GM10266 (cell line): ENCODE results near the gene NDUFB11.

Source experiments
- DNase-seq: peaks from one replicate; pipeline ENCODE4 v3.0.0; 2012; ENCODE audit errors: extremely low spot score
- CTCF ChIP-seq: IDR thresholded peaks from 2 replicates; pipeline ENCODE4 v1.5.1; 2012; ENCODE audit warnings: mild to moderate bottlenecking, low read depth; ENCODE audit not compliant: control insufficient read depth, insufficient read depth; ENCODE audit errors: missing control alignments

Gene NDUFB11

DNA sequence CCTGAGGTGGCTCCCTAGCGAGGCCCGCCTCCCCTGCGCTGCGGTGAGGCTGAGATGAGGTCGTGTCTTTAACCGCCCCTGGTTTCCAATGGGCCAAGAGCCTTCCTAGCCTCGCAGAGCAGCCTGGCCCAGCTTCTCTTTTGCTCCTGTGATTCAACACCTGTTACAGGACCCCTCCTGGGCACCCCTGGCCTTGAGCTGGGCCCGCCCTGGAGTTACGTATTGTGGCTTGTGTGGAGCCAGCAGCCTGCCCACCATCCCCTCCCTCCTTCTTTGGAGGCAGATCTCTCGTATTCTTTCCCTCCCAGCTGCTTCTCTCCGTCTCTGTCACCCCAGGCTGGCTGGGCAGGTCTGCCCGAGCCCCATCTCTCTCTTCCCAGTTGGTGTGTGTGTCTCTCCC, 29.9 kb upstream of the NDUFB11 start:
- TF ChIP-seq CTCF: no peak

DNA sequence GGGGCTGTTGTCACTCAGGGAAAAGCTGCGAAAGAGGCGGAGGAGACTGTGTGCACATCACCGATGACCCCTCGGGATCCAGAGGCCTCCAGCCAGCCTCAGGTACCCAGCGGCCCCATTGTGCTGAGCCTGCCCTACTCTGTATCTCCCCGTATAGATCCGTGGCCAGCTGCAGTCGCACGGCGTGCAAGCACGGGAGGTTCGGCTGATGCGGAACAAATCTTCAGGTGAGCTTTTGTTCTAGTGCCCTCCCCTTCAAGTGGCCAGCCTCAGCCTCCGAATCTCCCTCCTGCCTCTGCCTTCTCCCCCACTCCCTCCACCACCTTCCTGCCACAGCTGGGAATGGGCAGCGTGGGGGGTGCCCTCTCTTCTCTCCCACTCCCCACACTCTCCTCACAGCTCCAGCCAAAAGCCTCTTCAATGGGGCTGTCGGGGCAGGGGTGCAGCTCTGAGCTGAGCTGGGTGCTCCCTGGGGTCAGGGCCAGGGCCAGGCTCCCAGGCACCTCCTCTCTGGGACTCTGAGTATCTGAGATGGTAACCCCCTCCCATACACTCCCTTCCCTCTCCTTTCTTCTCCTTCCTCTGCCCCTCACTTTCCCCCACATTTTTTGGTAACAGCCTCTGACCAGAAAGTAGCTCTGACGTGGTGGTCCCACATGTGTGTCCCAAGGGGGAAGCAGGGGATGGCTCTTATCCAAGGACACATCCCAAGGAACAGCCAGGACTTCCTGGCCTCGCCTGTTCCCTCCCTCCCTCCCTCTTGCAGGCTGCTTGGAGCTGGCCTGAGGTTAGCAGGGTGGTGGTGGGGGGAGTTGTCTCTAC, 28.7 kb upstream of the NDUFB11 start:
- no peak for TF ChIP-seq CTCF
- no peak for DNase-seq

More for the DNA sequence above, 29.9 kb upstream of the NDUFB11 start:
- no peak for DNase-seq

DNA sequence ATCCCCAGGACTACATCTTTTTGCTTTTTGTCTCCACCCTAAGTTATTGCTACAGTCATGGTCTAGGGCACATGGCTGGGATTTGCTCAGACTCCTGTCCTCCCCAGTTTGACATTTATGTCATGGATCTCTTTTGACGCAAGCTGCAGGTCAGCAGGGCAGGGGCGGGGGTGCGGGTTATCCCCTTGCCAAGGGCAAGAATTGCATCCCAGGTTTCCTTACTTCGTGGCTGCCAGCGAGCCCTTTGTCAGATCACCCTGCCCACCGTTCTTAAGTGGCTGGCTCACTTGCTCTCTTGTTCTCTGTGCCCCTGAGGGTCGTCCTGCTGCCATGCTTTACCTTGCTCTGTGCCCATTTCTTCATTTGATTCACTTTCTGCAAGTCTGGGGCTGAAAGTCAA, 28.0 kb upstream of the NDUFB11 start:
- no peak for TF ChIP-seq CTCF
- no peak for DNase-seq

DNA sequence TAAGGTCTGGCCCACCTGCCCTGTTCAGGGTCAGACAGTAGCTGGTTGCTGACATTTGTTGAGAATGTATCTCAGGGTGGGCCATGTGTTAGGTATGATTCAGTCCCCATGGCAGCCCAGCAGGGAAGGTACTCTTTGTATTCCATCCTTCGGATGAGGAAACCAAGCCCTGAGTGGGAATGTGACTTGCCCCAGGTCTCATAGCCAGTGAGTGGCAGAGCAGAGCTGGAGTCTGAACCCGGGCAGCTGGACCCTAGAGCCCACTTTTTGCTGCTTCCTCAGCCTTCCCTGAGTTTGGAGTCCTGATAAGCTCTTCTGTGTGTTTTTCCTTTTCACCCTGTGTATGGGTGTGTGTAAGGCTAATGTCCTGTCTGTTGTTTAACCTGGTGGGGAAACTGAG, 27.5 kb upstream of the NDUFB11 start:
- no peak for TF ChIP-seq CTCF
- no peak for DNase-seq

DNA sequence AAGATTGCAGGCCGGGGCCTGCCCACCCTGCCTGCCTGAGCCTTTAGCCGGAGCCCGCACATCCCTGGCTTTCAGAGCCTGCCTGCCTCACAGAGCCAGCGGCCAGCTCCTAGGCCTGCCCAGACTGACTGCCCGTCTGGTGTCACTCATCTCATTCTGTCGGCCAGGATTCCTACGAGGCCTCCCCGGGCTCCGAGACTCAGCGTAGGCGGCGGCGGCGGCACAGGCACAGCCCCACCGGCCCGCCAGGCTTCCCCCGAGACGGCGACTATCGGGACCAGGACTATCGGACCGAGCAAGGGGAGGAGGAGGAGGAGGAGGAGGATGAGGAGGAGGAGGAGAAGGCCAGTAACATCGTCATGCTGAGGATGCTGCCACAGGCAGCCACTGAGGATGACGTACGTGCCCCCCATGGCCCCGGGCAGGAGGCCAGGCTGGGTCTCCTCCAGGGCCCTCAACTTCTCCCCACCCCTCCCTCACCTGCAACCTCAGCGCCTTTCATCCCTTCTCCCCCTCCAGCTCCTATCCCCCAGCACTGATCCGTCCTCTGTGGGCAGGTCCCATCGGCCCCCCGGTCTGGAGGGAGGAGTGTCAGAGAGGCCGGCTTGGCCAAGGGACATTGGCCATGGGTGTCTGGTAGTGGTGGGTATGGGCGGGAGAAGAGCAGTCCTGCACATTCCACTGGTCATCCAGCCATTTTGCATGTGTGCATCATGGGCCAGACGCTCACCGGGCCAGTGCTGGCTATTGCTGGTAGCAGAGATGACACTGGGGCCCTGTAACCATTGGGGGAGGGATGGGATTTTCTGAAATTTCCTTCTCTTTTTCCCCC, 26.6 kb upstream of the NDUFB11 start:
- no peak for DNase-seq
- no peak for TF ChIP-seq CTCF

DNA sequence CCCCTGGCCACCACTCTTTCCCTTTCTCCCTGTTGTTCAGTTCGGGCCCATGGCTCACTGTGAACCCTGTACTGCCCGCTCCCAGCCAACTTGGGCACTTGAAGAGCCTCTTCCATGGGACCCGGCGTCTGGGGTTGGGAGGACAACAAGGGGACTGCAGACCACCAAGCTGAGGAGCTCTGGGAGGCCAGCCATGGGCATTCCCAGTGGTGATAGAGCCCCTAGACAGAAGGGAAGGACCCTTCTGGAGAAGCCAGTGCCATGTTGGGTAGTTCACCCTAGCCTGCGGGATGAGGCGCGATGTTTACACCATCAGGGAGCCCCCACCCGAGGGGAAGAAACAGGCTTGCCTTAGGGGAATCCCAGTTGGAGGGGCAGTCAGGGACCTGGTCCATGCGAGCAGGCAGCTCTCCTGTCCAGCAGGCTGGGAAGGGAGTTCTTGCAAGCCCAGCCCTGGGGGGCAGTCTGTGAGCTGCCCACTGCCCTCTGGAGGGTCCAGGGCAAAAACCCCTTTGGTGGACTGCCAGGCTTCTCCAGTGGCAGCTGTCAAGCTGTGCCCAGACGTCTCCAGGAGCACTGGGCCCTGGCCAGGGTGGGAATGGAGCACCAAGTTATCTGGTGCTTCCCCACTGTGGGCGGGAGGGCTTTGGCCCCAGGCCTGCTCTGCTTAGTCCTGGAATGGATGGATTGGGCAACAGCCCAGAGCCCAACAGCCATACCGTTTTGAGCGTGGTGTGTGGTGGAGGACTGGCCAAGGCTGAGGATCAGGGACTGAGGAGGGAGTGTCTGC, 25.4 kb upstream of the NDUFB11 start:
- TF ChIP-seq CTCF: no peak
- DNase-seq: no peak

DNA sequence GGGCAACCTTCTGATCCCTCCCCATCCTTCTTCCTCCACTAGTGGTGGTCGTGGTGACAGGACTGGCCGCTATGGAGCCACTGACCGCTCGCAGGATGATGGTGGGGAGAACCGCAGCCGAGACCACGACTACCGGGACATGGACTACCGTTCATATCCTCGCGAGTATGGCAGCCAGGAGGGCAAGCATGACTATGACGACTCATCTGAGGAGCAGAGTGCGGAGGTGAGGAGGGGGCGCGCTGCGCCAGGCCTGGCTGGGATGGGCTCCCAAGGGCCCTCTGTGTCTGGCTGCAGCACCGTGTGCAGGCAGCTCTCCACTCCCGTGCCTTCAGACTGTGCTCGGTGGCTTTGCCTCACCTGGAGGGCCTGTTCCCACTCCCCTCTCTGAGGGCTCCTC, 24.8 kb upstream of the NDUFB11 start:
- TF ChIP-seq CTCF: no peak

More for the DNA sequence above, 24.8 kb upstream of the NDUFB11 start:
- no peak for DNase-seq
